RKO (cell line): ENCODE results near the gene ASIC5.
A peak's percentile ranks its signal among the peaks of the same experiment; 100 is the strongest.
"Not testable (repeated sequence)": the region's sequence is repeated elsewhere in the genome, so short reads cannot be mapped to it uniquely, and the experiment has no call there.

Experiments
- DNase-seq: peaks from one replicate; pipeline ENCODE4 v3.0.0-alpha.2; 2016; ENCODE audit warnings: low spot score

The ASIC5 gene

GRCh38 chr4:155866177-155866576, at the start of gene ASIC5:
Gene ASIC5, minus strand, starts transcription at chr4:155866277. Its CDS starts 51 bp downstream, at chr4:155866226.
- no peak for DNase-seq

GRCh38 chr4:155914782-155915181, 48.7 kb upstream of the ASIC5 start:
- DNase-seq, result no peak

GRCh38 chr4:155911905-155912304, 45.8 kb upstream of the ASIC5 start:
- DNase-seq, result no peak

GRCh38 chr4:155909615-155910226, 43.6 kb upstream of the ASIC5 start:
- DNase-seq, result no peak

GRCh38 chr4:155908187-155909139, 42.4 kb upstream of the ASIC5 start:
- no peak for DNase-seq

GRCh38 chr4:155907556-155907955, 41.5 kb upstream of the ASIC5 start:
- DNase-seq, result no peak

GRCh38 chr4:155906554-155907247, 40.6 kb upstream of the ASIC5 start:
- DNase-seq, result peak; percentile 5

- no peak for DNase-seq
These were observed 38.3 kb upstream of the ASIC5 start for GRCh38 chr4:155904331-155904730.

GRCh38 chr4:155903453-155903852, 37.4 kb upstream of the ASIC5 start, which contains the start of gene TDO2:
Gene TDO2, plus strand, starts transcription at chr4:155903696. Its CDS starts 63 bp downstream, at chr4:155903759.
- DNase-seq, result no peak

GRCh38 chr4:155901013-155901412, 34.9 kb upstream of the ASIC5 start:
- DNase-seq, result no peak

GRCh38 chr4:155900381-155900780, 34.3 kb upstream of the ASIC5 start:
- DNase-seq, result no peak

GRCh38 chr4:155899891-155900290, 33.8 kb upstream of the ASIC5 start:
- DNase-seq, result no peak

- DNase-seq, result not testable (repeated sequence)
These were observed 32.3 kb upstream of the ASIC5 start for GRCh38 chr4:155898371-155898770.

GRCh38 chr4:155891058-155891457, 25.0 kb upstream of the ASIC5 start:
- no peak for DNase-seq

GRCh38 chr4:155889946-155890345, 23.9 kb upstream of the ASIC5 start:
- no peak for DNase-seq

GRCh38 chr4:155889031-155889793, 23.1 kb upstream of the ASIC5 start:
- peak; percentile 33 for DNase-seq

- no peak for DNase-seq
These were observed 21.9 kb upstream of the ASIC5 start for GRCh38 chr4:155887847-155888570.

- no peak for DNase-seq
These were observed 21.0 kb upstream of the ASIC5 start for GRCh38 chr4:155887045-155887444.

- DNase-seq, result no peak
These were observed 19.6 kb upstream of the ASIC5 start for GRCh38 chr4:155885666-155886065.

GRCh38 chr4:155883895-155884294, 17.8 kb upstream of the ASIC5 start:
- DNase-seq, result no peak

- DNase-seq, result no peak
These were observed 15.5 kb upstream of the ASIC5 start for GRCh38 chr4:155881555-155881954.
